22Rv1 (cell line): ENCODE measurements around the gene TMCO4.

Source experiments
- H3K27ac ChIP-seq: fragments of 450-650 bp; 2 replicates; pipeline ENCODE4 v1.5.1; 2017
- CTCF ChIP-seq: fragments of 450-650 bp; IDR thresholded peaks from 2 replicates; pipeline ENCODE4 v1.5.1; 2017; ENCODE audit warnings: mild to moderate bottlenecking
- ZFX ChIP-seq: fragments of 450-650 bp; IDR thresholded peaks from 2 replicates; pipeline ENCODE4 v1.6.1; 2017; ENCODE audit warnings: antibody characterized with exemption, borderline replicate concordance

Gene TMCO4

GRCh38 chr1:19730232-19730631, 69.5 kb downstream of the TMCO4 start:
- no peak overlapping the region for H3K27ac ChIP-seq
- no peak for TF ChIP-seq ZFX
- TF ChIP-seq CTCF, result no peak

DNA sequence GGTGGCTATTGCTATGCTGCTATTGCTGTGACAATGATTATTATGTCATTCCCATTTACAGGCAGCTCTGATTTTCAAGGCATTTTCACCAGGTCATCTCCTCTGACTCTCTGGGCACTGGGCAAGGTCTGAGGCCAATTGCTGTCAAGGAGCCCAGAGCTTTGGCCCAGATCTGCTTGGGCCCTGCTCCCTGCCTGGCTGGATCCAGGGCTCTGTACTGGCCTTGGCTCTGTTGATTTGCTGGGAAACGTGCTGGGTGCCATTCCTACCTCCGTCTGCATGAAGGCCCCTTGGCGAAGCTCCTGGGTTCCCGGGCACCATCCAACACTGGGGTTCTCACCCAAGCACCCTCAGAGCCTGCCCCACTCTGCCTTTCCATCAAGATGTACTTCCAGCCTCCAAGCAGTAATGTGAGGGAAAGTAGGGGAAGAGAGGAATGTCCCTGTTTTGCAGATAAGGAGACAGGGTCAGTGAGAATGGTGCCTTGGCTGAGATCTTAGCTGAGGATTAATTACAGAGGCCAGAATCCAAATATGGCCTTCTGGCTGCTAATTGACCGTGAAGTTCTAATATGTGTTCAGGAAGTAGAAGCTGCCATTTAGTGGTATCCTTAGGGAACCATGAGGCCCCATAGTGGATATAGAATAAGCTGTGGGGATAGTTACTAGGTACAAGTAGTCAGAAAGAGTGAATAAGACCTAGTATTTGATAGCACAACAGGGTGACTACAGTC, 71.1 kb downstream of the TMCO4 start:
- TF ChIP-seq CTCF (no peak), ZFX (no peak)
- H3K27ac ChIP-seq, result no peak overlapping the region

- TF ChIP-seq CTCF (no peak), ZFX (no peak)
- no peak overlapping the region for H3K27ac ChIP-seq
Measured at GRCh38 chr1:19725606-19726005, 74.1 kb downstream of the TMCO4 start.

GRCh38 chr1:19723874-19724273, 75.8 kb downstream of the TMCO4 start:
- TF ChIP-seq CTCF (no peak), ZFX (no peak)

DNA sequence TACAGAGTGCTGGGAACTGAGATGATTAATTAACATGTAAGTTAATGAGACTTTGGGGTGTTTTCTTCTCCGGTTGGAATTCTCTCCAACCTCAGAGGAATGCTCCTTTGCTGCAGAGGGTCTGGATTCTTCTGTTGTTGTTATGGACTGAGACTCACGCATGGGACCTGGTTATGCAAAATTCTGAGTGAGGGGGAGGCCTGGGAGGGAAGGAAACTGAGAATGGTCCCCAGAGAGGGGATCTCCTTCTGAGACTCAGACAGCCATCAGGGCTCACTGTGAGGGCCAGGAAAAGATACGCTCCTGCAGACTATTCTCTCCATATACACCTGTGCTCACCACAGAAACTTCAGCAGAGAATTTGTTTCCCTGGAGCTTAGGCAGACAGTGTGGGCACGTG, 78.7 kb downstream of the TMCO4 start:
- TF ChIP-seq CTCF (no peak), ZFX (no peak)
- H3K27ac ChIP-seq, result no peak overlapping the region

More at GRCh38 chr1:19723874-19724273, 75.8 kb downstream of the TMCO4 start:
- no peak overlapping the region for H3K27ac ChIP-seq

DNA sequence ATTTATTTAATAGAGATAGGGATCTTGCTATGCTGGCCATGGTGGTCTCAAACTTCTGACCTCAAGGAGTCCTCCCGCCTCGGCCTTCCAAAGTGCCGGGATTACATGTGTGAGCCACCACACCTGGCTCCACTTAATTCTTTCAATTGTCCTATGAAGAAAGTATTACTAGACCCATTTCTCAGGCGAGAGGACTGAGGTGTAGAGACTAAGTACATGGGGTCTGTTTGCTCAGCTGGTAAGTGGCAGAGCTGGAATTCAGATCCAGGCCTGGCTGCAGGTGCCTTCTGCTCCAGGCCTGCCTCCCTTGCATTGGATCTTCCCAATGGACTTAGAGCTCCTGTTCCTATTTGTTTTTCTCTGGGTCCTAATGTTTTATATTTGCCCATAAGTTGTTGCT, 79.5 kb downstream of the TMCO4 start:
- TF ChIP-seq CTCF, result no peak
- no peak for TF ChIP-seq ZFX
- no peak overlapping the region for H3K27ac ChIP-seq

GRCh38 chr1:19717467-19717866, 82.2 kb downstream of the TMCO4 start:
- TF ChIP-seq CTCF (no peak), ZFX (no peak)

More at GRCh38 chr1:19717467-19717866, 82.2 kb downstream of the TMCO4 start:
- H3K27ac ChIP-seq, result no peak overlapping the region
